ENCODE measurements around the gene PDE8B. TPM values are rescaled to one million over a fixed set of nuclear protein-coding genes. Genes with fewer than 3 reads are reported as not detected.

The PDE8B gene
- total RNA-seq = 0.10 TPM in 1 of 2 replicates, not detected in the other

GRCh38 chr5:77210091-77210963 is at the start of gene PDE8B:
TSS of gene PDE8B (plus strand) at chr5:77210680. CDS start at chr5:77210926, 246 bp downstream.

Other genes with a start within 250 kb of the PDE8B start
- gene AGGF1, start 180.3 kb upstream of the PDE8B start, total RNA-seq = 19.6 and 20.5 TPM in 2 replicates
- 3.2 and 7.8 TPM in 2 replicates for gene ZBED3, start 123.4 kb upstream of the PDE8B start, total RNA-seq